OCI-LY7 (cell line): ENCODE measurements around the gene SH3BP1. TPM values are rescaled to one million over a fixed set of nuclear protein-coding genes. Genes with fewer than 3 reads are reported as not detected.

Experiments used
- BruUV-seq: library from RNA; stranded (reverse); fragments of 400-500 nt; replicated peaks from 2 replicates; lab custom pipeline; 2021; lab: Mats Ljungman, UMichigan
- CTCF ChIA-PET: fragments of 300-600 bp; sonication (Branson Sonifier 250); formaldehyde crosslinking; loops from one replicate; lab custom pipeline; 2022; ENCODE audit warnings: antibody characterized with exemption; ENCODE audit not compliant: unreplicated experiment; lab: Charles Lee
- POLR2A ChIA-PET: fragments of 300-600 bp; sonication (Branson Sonifier 250); formaldehyde crosslinking; loops from one replicate; lab custom pipeline; 2022; ENCODE audit warnings: antibody characterized with exemption; lab: Charles Lee
- DNase-seq: peaks from one replicate; pipeline ENCODE4 v3.0.0-alpha.2; 2015; ENCODE audit warnings: low spot score
- H2AFZ ChIP-seq: fragments of 200-600 bp; sonication (generic), shearing (Covaris generic); 2 replicates; pipeline ENCODE4 v1.6.1; 2014; ENCODE audit warnings: mild to moderate bottlenecking, antibody characterized with exemption, low read length, moderate library complexity
- H3K27ac ChIP-seq: fragments of 200-600 bp; sonication (generic); 2 replicates; pipeline ENCODE4 v1.5.1; 2014; ENCODE audit warnings: mixed run types, low read depth, mild to moderate bottlenecking, moderate library complexity, low read length, inconsistent platforms; ENCODE audit not compliant: poor library complexity, severe bottlenecking
- H3K36me3 ChIP-seq: fragments of 200-600 bp; sonication (generic); 2 replicates; pipeline ENCODE4 v1.6.1; 2014; ENCODE audit warnings: mild to moderate bottlenecking, antibody characterized with exemption, low read length, moderate library complexity, mixed read lengths; ENCODE audit not compliant: insufficient read depth
- H3K4me1 ChIP-seq: fragments of 200-600 bp; sonication (generic); 2 replicates; pipeline ENCODE4 v1.5.1; 2014; ENCODE audit warnings: mild to moderate bottlenecking, low read length; ENCODE audit not compliant: insufficient read depth, poor library complexity, severe bottlenecking
- H3K4me2 ChIP-seq: fragments of 200-600 bp; sonication (generic); 2 replicates; pipeline ENCODE4 v1.6.1; 2014; ENCODE audit warnings: mild to moderate bottlenecking, low read length
- H3K4me3 ChIP-seq: fragments of 200-600 bp; sonication (generic); 2 replicates; pipeline ENCODE4 v1.5.1; 2014; ENCODE audit warnings: mild to moderate bottlenecking, low read depth, low read length; ENCODE audit not compliant: poor library complexity, severe bottlenecking
- H3K79me2 ChIP-seq: fragments of 200-600 bp; sonication (generic); 2 replicates; pipeline ENCODE4 v1.6.1; 2016; ENCODE audit warnings: low read depth, mild to moderate bottlenecking, low read length, moderate library complexity, mixed read lengths; ENCODE audit not compliant: insufficient read depth
- H3K9me2 ChIP-seq: fragments of 200-600 bp; sonication (generic); 2 replicates; pipeline ENCODE4 v1.6.1; 2016; ENCODE audit warnings: mild to moderate bottlenecking, low read length, mixed read lengths; ENCODE audit not compliant: insufficient read depth
- H3K9me3 ChIP-seq: fragments of 200-600 bp; sonication (generic); 2 replicates; pipeline ENCODE4 v1.6.1; 2014; ENCODE audit warnings: mild to moderate bottlenecking, mixed run types, low read length, mixed read lengths
- H4K20me1 ChIP-seq: fragments of 200-600 bp; sonication (generic); 2 replicates; pipeline ENCODE4 v1.6.1; 2014; ENCODE audit warnings: mild to moderate bottlenecking, antibody characterized with exemption, low read length, moderate library complexity, mixed read lengths; ENCODE audit not compliant: insufficient read depth
- EZH2phosphoT487 ChIP-seq: fragments of 200-600 bp; sonication (generic); IDR thresholded peaks from 2 replicates; pipeline ENCODE4 v1.6.1; 2018; ENCODE audit warnings: low read depth, borderline replicate concordance, mild to moderate bottlenecking, mixed run types, antibody characterized with exemption, low read length, moderate library complexity, mixed read lengths
- intact Hi-C: fragments of 100-400 bp; cut with micrococcal nuclease; formaldehyde crosslinking; loops from one replicate; pipeline ENCODE4 v1.10.0; 2022; ENCODE audit not compliant: unreplicated experiment
- total RNA-seq, 2 experiments: library from RNA; depleted of rRNA in 1 of 2; stranded (reverse); fragments of >200 nt in 1 of 2; shearing (Covaris generic) in 1 of 2; gene quantifications; 2 replicates each; pipeline ENCODE4 v1.2.3, GENCODE V29; 2014 to 2022
- TF ChIP-seq, protein P1 (sequence below): fragments of 200-600 bp; sonication (generic); conservative IDR thresholded peaks from 2 replicates; pipeline ENCODE4 v1.5.1; 2014; ENCODE audit warnings: mild to moderate bottlenecking, antibody characterized with exemption, low read length, moderate library complexity, mixed read lengths

Gene SH3BP1
- total RNA-seq, 2 experiments from 2014 or later: 15.3 to 48.4 TPM

DNA sequence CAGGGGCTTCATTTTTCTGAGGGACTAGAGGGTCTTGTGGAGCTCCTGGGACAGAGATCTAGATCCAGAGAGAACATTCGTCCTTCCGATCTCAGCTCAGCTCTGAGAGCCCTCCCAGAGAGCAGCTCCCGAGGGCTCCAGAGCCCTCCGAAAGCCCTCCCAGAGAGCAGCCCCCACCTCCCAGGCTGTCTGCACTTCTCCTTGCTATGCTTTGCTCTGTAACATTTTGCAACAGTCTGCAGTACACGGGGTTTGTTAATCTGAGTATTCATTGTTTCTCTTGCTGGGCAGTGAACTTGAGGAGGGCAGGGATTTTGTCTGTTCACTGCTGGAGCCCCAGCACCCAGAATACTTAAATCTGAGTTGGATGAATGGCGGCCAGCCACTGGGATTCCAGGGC lies 28.3 kb upstream of the SH3BP1 start:
- H3K9me3 ChIP-seq: no peaks in the 10 kb centered on the region
- peaks cover 45% of the 10 kb centered on the region for H3K36me3 ChIP-seq
- peak overlapping the region; percentile 77 for H3K4me3 ChIP-seq
- intact Hi-C loops: no loop called here
- H4K20me1 ChIP-seq: no peaks in the 10 kb centered on the region
- no peak for DNase-seq
- H3K4me2 ChIP-seq: peak overlapping the region; percentile 94
- POLR2A ChIA-PET: no interaction called here
- H3K27ac ChIP-seq: peak overlapping the region; percentile 90
- no TSS peak for BruUV-seq
- TF ChIP-seq EZH2phosphoT487: no peak
- TF ChIP-seq, protein P1, sequence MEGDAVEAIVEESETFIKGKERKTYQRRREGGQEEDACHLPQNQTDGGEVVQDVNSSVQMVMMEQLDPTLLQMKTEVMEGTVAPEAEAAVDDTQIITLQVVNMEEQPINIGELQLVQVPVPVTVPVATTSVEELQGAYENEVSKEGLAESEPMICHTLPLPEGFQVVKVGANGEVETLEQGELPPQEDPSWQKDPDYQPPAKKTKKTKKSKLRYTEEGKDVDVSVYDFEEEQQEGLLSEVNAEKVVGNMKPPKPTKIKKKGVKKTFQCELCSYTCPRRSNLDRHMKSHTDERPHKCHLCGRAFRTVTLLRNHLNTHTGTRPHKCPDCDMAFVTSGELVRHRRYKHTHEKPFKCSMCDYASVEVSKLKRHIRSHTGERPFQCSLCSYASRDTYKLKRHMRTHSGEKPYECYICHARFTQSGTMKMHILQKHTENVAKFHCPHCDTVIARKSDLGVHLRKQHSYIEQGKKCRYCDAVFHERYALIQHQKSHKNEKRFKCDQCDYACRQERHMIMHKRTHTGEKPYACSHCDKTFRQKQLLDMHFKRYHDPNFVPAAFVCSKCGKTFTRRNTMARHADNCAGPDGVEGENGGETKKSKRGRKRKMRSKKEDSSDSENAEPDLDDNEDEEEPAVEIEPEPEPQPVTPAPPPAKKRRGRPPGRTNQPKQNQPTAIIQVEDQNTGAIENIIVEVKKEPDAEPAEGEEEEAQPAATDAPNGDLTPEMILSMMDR: no peak
- peaks cover 32% of the 10 kb centered on the region for H3K79me2 ChIP-seq
- H3K4me1 ChIP-seq: peaks cover 31% of the 10 kb centered on the region
- CTCF ChIA-PET: interaction anchor here (1.6 kb wide), 1 partner anchor 45 kb away, joined by 3 read pairs; no protein-coding TSS in a partner anchor
- no peak overlapping the region for H2AFZ ChIP-seq
- no peaks in the 10 kb centered on the region for H3K9me2 ChIP-seq

DNA sequence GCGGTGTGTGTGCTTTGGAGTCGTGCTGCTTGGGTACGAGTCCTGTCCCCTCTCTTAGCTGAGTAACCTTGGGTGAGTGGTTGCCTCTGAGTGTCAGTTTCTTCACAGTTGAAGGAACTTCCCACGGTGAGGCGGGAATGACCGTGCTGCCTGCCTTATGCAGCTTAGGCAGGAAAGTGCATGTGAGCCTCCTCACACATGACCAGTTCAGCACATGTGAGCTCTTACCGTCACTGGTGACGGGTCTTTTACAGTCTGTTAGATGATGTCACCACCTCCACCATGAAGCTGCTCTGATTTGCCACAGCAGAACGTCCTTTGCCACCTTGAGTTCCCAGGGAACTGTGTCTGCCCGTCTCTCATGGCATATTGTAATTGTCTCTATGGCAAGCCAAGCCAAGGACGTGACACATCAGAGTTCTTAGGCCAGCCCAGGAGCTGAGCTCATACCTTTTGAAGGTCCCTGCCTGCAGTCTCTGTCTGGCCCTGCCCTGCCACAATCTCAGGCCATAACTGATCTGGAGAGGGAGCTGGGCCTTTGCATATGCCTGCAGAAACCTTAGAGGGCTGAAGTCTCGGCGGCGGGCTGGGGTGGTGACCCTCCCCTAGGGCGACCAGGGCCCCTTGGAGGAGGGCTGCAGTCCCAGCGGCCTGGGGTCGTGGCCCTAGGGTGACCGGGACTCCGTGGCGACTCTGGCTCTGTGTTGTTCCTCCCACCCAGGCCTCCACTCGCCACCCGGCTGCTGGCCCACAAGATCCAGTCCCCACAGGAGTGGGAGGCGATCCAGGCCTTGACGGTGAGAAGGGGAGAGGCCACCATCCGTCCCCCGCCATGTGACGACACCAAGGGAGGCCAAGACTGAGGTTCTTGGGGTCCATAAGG lies 23.0 kb upstream of the SH3BP1 start:
- no peak overlapping the region for H3K4me2 ChIP-seq
- no TSS peak for BruUV-seq
- TF ChIP-seq, protein P1: no peak
- no peak for TF ChIP-seq EZH2phosphoT487
- ChIA-PET CTCF (interaction anchor here (0.5 to 0.6 kb wide), 2 partner anchors 183 to 210 kb away, joined by 3 to 9 read pairs; no protein-coding TSS in a partner anchor), POLR2A (interaction anchor here (0.6 to 2.8 kb wide), 2 partner anchors 8 to 104 kb away, joined by 3 to 25 read pairs; partner anchors contain the start of gene GGA1)
- peak overlapping the region; percentile 22 for H3K27ac ChIP-seq
- no peaks in the 10 kb centered on the region for H4K20me1 ChIP-seq
- H3K4me3 ChIP-seq: no peak overlapping the region
- H3K9me3 ChIP-seq: no peaks in the 10 kb centered on the region
- H3K4me1 ChIP-seq: peaks cover 25% of the 10 kb centered on the region
- peaks cover 86% of the 10 kb centered on the region for H3K36me3 ChIP-seq
- intact Hi-C loops: no loop called here
- no peaks in the 10 kb centered on the region for H3K9me2 ChIP-seq
- no peak overlapping the region for H2AFZ ChIP-seq
- DNase-seq: no peak
- peaks cover 6% of the 10 kb centered on the region; the same call in 1 of the 2 replicates for H3K79me2 ChIP-seq
